IMR-90 (cell line): ENCODE results near the gene SGMS1.

ENCODE experiments used
- CHD1 ChIP-seq: IDR thresholded peaks from 2 replicates; pipeline ENCODE4 v1.6.1; 2012; ENCODE audit warnings: low read depth, low read length, improper control_type of control experiment
- MAFK ChIP-seq: IDR thresholded peaks from 2 replicates; pipeline ENCODE4 v1.6.1; 2012; ENCODE audit warnings: low read depth, low read length, improper control_type of control experiment
- MAZ ChIP-seq: IDR thresholded peaks from 2 replicates; pipeline ENCODE4 v1.6.1; 2012; ENCODE audit warnings: low read depth, mild to moderate bottlenecking, low read length, improper control_type of control experiment, moderate library complexity, borderline replicate concordance
- NFE2L2 ChIP-seq: fragments of 150-350 bp; IDR thresholded peaks from 2 replicates; pipeline ENCODE4 v1.6.1; 2016; ENCODE audit warnings: low read depth, mild to moderate bottlenecking, low read length
- POLR2A ChIP-seq: IDR thresholded peaks from 2 replicates; pipeline ENCODE4 v1.6.1; 2012; ENCODE audit warnings: mild to moderate bottlenecking, low read depth, low read length
- RAD21 ChIP-seq: IDR thresholded peaks from 2 replicates; pipeline ENCODE4 v1.6.1; 2012; ENCODE audit warnings: low read length, improper control_type of control experiment
- RFX5 ChIP-seq: IDR thresholded peaks from 2 replicates; pipeline ENCODE4 v1.8.0; 2012; ENCODE audit warnings: low read depth, mild to moderate bottlenecking, low read length, moderate library complexity
- TF ChIP-seq, protein P1 (sequence below): conservative IDR thresholded peaks from 2 replicates; pipeline ENCODE4 v1.5.1; 2012; ENCODE audit warnings: mild to moderate bottlenecking, low read depth, low read length, improper control_type of control experiment
- TF ChIP-seq, protein P2 (sequence below): fragments of 150-350 bp; IDR thresholded peaks from 2 replicates; pipeline ENCODE4 v1.6.1; 2016; ENCODE audit warnings: low read depth, mild to moderate bottlenecking, low read length, moderate library complexity, borderline replicate concordance

DNA sequence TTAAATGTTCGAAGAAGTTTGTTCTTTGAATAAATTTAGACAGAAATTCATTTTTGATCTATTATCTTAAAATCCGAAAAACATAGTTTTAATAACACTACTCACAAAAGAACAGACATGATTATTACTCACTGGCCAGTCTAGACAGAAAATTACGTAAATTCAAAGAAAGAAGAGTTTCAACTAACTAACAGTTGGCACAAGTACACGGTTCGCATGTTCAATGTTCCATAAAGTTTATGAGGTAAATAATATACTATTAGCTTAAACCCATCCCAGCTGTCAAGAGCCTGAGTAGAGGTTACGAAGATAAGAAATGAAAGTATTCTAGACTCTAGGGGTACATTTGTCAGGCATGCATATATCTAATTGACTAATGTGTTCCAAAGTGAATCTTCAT lies 220.7 kb downstream of the SGMS1 start:
- TF ChIP-seq POLR2A = no peak
- TF ChIP-seq, protein P1, sequence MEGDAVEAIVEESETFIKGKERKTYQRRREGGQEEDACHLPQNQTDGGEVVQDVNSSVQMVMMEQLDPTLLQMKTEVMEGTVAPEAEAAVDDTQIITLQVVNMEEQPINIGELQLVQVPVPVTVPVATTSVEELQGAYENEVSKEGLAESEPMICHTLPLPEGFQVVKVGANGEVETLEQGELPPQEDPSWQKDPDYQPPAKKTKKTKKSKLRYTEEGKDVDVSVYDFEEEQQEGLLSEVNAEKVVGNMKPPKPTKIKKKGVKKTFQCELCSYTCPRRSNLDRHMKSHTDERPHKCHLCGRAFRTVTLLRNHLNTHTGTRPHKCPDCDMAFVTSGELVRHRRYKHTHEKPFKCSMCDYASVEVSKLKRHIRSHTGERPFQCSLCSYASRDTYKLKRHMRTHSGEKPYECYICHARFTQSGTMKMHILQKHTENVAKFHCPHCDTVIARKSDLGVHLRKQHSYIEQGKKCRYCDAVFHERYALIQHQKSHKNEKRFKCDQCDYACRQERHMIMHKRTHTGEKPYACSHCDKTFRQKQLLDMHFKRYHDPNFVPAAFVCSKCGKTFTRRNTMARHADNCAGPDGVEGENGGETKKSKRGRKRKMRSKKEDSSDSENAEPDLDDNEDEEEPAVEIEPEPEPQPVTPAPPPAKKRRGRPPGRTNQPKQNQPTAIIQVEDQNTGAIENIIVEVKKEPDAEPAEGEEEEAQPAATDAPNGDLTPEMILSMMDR = no peak
- no peak for TF ChIP-seq NFE2L2
- no peak for TF ChIP-seq MAZ
- TF ChIP-seq CHD1 = no peak
- TF ChIP-seq, protein P2, sequence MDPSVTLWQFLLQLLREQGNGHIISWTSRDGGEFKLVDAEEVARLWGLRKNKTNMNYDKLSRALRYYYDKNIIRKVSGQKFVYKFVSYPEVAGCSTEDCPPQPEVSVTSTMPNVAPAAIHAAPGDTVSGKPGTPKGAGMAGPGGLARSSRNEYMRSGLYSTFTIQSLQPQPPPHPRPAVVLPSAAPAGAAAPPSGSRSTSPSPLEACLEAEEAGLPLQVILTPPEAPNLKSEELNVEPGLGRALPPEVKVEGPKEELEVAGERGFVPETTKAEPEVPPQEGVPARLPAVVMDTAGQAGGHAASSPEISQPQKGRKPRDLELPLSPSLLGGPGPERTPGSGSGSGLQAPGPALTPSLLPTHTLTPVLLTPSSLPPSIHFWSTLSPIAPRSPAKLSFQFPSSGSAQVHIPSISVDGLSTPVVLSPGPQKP = no peak
- no peak for TF ChIP-seq MAFK
- no peak for TF ChIP-seq RFX5
- TF ChIP-seq RAD21 = no peak
